Thoracic aorta (tissue), 2 donors: ENCODE results near the gene SERHL2. TPM values are rescaled to one million over a fixed set of nuclear protein-coding genes. Genes with fewer than 3 reads are reported as not detected.
"Not testable (repeated sequence)": the region's sequence is repeated elsewhere in the genome, so short reads cannot be mapped to it uniquely, and the experiment has no call there.

Experiments used
- ATAC-seq: fragments of 150-250 bp; one replicate; pipeline ENCODE4 v1.8.0; 2017; ENCODE audit warnings: low read depth; ENCODE audit not compliant: insufficient number of reproducible peaks, low FRiP score
- DNase-seq: peaks from one replicate; pipeline ENCODE4 v3.0.0-alpha.2; 2020; ENCODE audit warnings: low spot score
- H3K27ac ChIP-seq, 2 donors: fragments of 200-600 bp; sonication (generic); 1 replicate in 1 of 2; 2 replicates in 1 of 2; pipeline ENCODE4 v1.5.1; 2016; ENCODE audit warnings: mild to moderate bottlenecking in 2 of 2, moderate library complexity in 2 of 2
- H3K27me3 ChIP-seq: fragments of 200-600 bp; sonication (generic); replicated peaks from 2 replicates; pipeline ENCODE4 v1.6.0; 2016; ENCODE audit warnings: mild to moderate bottlenecking; ENCODE audit not compliant: insufficient read depth
- H3K36me3 ChIP-seq: fragments of 200-600 bp; sonication (generic); one replicate; pipeline ENCODE4 v1.5.1; 2016
- H3K4me1 ChIP-seq, 2 donors: fragments of 200-600 bp; sonication (generic); 1 replicate in 1 of 2; 2 replicates in 1 of 2; pipeline versions ENCODE4 v1.5.1 to v1.6.0; 2016; ENCODE audit warnings: low read depth in 2 of 2, mild to moderate bottlenecking in 1 of 2; ENCODE audit not compliant: control insufficient read depth in 1 of 2
- H3K4me3 ChIP-seq: fragments of 200-600 bp; sonication (generic); 2 replicates; pipeline ENCODE4 v1.5.1; 2016; ENCODE audit warnings: mild to moderate bottlenecking
- H3K9me3 ChIP-seq: fragments of 200-600 bp; sonication (generic); 2 replicates; pipeline ENCODE4 v1.5.1; 2016
- total RNA-seq, 2 donors: library from RNA; depleted of rRNA; stranded (reverse); fragments of >200 nt; gene quantifications; one replicate each; pipeline versions ENCODE4 v1.1.0 to v1.2.3, GENCODE V29; 2016
- TF ChIP-seq, protein P1 (sequence below): fragments of 200-600 bp; sonication (generic); IDR thresholded peaks from one replicate; pipeline ENCODE4 v1.5.1; 2019; ENCODE audit warnings: antibody characterized with exemption

SERHL2 gene
- total RNA-seq, 2 donors from 2014 or later: 1.9 TPM; not detected in 1

DNA sequence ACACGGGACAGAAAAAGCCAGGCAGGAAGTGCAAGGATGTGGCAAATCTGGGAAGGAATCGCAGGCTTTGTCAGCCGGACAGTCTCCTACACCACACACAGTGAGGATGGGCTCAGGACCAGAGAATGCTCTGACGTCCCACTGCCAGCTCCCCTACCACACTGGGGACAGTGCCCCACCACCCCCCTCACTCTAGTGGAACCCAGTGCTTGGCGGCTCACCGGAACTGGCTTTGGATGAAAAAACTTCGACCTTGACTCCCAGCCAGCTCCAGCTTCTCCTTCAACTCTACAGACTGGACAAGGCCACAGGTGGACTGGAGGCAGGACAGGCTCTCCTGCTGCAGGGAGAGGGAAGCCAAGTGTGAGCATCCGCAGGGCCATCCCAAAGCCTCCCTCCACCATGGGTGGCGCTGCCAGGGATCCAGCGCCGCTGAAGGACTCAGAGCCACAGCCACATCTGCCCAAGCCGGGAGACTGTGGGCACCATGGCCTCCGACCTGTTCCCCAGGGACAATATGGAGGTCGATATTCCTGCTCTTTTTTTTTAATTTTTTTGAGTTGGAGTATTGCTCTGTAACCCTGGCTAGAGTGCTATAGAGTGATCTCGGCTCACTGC lies 24.0 kb downstream of the SERHL2 start:
- Histone ChIP-seq H3K4me1 (peaks cover 0 to 4% of the 10 kb centered on the region in 2 donors), H3K36me3 (peaks cover 27% of the 10 kb centered on the region), H3K27me3 (no peaks in the 10 kb centered on the region), H3K9me3 (no peaks in the 10 kb centered on the region), H3K27ac (no peak overlapping the region), H3K4me3 (no peak overlapping the region)
- ATAC-seq (no peak), DNase-seq (no peak)
- TF ChIP-seq, protein P1, sequence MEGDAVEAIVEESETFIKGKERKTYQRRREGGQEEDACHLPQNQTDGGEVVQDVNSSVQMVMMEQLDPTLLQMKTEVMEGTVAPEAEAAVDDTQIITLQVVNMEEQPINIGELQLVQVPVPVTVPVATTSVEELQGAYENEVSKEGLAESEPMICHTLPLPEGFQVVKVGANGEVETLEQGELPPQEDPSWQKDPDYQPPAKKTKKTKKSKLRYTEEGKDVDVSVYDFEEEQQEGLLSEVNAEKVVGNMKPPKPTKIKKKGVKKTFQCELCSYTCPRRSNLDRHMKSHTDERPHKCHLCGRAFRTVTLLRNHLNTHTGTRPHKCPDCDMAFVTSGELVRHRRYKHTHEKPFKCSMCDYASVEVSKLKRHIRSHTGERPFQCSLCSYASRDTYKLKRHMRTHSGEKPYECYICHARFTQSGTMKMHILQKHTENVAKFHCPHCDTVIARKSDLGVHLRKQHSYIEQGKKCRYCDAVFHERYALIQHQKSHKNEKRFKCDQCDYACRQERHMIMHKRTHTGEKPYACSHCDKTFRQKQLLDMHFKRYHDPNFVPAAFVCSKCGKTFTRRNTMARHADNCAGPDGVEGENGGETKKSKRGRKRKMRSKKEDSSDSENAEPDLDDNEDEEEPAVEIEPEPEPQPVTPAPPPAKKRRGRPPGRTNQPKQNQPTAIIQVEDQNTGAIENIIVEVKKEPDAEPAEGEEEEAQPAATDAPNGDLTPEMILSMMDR: no peak

DNA sequence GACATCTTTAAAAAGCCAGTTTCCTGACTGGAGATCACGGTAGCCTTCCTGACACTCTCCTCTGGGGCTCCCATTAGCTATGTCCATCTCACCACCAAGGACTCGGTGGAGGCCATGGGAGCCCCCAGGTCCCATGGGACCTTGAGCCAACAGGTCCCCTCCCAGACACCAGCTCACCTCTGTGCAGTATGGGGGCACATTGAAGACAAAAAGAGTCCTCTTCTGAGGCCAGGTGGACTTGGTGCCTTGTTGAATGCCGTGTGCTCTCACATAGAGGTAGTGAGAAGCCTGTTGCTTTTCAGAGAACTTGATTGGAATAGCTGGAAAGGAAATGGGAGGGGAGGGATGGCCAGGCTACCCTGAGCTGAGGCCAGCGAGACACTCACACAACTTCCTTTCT lies 26.3 kb downstream of the SERHL2 start:
- H3K36me3 ChIP-seq: peaks cover 28% of the 10 kb centered on the region
- not testable (repeated sequence) for DNase-seq, H3K9me3 ChIP-seq, H3K4me1 ChIP-seq, H3K4me3 ChIP-seq, ATAC-seq, H3K27me3 ChIP-seq, H3K27ac ChIP-seq

DNA sequence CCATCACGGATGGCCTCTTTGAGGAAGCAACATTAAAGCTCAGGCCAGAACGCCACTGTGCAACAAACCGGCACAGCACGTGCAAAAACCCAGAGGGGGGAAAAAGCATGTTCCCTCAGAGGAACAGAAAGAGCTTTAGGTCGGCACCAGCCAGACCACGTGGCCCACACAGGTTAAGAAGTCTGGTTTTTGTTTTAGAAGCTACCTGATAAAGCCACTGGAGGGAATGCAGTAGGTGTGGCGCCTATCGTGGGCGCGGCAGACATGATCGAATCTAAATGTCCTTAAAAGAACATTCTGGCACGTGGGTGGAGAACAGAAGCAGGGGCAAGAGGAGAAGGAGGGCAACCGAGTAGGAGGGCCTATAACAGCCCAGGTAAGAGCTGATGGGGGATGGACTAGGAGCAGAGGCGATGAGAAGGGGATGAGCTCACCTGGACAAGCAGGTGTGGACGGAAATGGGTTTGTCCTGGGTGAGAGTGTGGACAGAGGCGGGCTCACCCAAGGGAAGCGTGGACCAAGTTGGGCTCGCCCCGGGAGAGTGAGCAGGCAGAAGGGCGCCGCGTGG lies 27.5 kb downstream of the SERHL2 start:
- H3K27me3 ChIP-seq, DNase-seq, ATAC-seq, H3K4me1 ChIP-seq, H3K9me3 ChIP-seq, H3K27ac ChIP-seq: not testable (repeated sequence)
- Histone ChIP-seq H3K36me3 (peaks cover 37% of the 10 kb centered on the region), H3K4me3 (peak overlapping the region; percentile 86)

DNA sequence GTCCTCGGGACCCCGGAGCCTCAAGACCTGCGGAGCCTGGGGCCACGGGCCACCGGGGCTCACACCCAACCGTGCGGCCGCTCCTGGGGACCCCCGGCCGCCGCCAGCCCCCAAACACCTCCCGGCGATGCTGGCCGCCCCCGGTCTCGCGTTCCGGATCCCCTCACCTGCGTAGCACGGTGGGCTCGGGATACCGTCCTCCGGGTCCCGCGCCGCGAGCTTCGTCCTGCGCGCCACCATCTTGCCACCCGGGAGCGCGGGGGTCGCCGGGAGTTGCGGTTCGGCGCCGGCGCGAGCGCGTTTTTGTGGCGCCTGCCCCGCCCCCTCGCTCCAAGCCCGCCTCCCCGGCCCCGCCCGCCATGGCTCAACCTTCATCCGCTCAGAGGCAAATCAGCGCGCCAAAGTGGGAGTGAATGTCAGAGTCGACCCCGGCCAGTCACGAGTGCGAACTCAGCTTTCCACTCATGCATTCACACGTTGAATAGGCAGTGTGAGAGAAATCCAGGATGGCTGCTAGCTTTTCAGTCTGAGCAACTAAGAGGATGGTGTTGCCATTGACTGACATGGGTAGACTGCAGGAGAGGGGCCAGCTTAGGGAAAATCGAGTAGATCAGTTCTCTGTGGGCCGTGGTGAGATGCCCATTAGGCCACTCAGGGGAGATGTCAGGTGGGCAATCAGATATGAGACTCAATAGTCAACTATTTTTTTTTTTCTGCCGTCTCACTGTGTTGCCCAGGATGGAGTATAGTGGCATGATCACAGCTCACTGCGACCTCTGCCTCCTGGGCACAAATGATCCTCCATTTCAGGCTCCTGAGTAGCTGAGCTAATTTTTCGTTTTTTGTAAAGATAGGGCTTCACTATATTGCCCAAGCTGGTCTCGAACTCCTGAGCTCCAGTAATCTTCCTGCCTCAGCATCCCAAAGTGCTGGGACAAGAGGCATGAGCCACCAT lies 28.3 kb downstream of the SERHL2 start:
- no peaks in the 10 kb centered on the region for H3K9me3 ChIP-seq
- peak overlapping the region; percentile 86 for H3K4me3 ChIP-seq
- ATAC-seq (no peak), DNase-seq (peak; percentile 60)
- no peak overlapping the region for H3K27ac ChIP-seq
- no peaks in the 10 kb centered on the region for H3K27me3 ChIP-seq
- H3K36me3 ChIP-seq: peaks cover 41% of the 10 kb centered on the region
- TF ChIP-seq, protein P1: no peak
- H3K4me1 ChIP-seq: peaks cover 0 to 4% of the 10 kb centered on the region in 2 donors

DNA sequence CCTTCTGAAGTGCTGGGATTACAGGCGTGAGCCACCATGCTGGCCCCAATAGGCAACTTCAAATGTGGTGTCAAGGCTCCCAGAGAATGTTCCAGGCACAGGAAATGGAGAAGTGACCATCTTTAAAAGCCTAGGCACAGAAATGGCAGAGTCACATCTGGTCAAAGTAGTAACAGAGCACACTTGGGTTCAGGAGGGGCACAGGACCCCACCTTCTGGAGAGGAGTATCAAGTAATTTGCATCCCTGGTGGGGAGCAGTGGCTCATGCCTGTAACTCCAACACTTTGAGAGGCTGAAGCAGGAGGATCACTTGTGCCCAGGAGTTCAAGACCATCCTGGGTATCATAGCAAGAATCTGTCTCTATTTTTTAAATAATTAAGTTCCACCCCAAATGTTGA lies 29.2 kb downstream of the SERHL2 start:
- Histone ChIP-seq H3K27ac (no peak overlapping the region), H3K4me1 (peaks cover 0 to 4% of the 10 kb centered on the region in 2 donors), H3K36me3 (peaks cover 45% of the 10 kb centered on the region), H3K9me3 (no peaks in the 10 kb centered on the region), H3K4me3 (no peak overlapping the region), H3K27me3 (no peaks in the 10 kb centered on the region)
- TF ChIP-seq, protein P1: no peak
- ATAC-seq: no peak
- no peak for DNase-seq

DNA sequence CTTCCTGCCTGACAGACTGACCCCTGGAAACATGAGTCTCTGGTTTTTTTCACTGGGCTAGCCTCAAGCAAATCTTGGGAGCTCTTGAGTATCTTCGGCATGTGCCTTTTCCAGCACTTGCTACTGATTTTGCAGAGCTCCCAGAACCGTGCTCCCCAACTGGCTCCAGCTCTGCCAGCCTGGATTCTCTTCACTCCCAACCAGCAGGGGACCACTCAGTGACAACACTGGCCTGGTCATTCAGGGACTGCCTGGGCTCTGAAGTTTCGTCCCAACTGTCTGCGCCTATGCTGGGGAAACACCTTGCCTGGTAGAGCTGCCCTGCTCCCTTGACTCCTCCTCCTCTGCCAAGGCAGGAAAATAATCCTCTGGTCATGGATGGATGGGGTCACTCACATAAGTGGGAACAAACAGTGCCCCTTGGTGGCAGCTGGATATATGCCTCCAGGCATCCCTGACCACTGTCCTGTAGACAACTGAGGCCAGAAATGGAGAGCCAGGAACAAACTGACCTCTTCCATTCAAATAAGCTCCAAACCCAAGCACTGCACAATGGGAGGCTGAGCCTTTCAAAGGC lies 30.7 kb downstream of the SERHL2 start:
- no peaks in the 10 kb centered on the region for H3K27me3 ChIP-seq
- H3K27ac ChIP-seq: no peak overlapping the region
- H3K36me3 ChIP-seq: peaks cover 41% of the 10 kb centered on the region
- peaks cover 0 to 4% of the 10 kb centered on the region in 2 donors for H3K4me1 ChIP-seq
- TF ChIP-seq, protein P1: no peak
- H3K9me3 ChIP-seq: no peaks in the 10 kb centered on the region
- no peak for DNase-seq
- H3K4me3 ChIP-seq: no peak overlapping the region
- ATAC-seq: no peak
